ENCODE measurements around the gene IFI44. TPM values are rescaled to one million over a fixed set of nuclear protein-coding genes. Genes with fewer than 3 reads are reported as not detected.

The IFI44 gene
- total RNA-seq, 1 donor: 35.8 TPM

GRCh38 chr1:78687914-78688313 lies 38.3 kb downstream of the IFI44 start:
- Histone ChIP-seq H2AFZ (ENCODE audit: low read length) (peak overlapping the region; percentile 16), H3K4me2 (ENCODE audit: insufficient read depth, low read length) (peak overlapping the region; percentile 22), H3K36me3 (ENCODE audit: insufficient read depth, low read length) (no peaks in the 10 kb centered on the region), H3K27ac (ENCODE audit: low read depth, low read length) (peak overlapping the region; percentile 47), H3K9me3 (ENCODE audit: low read depth, low read length) (no peaks in the 10 kb centered on the region), H3K4me1 (ENCODE audit: insufficient read depth, low read length) (peaks cover 48% of the 10 kb centered on the region), H4K20me1 (ENCODE audit: insufficient read depth, low read length) (no peaks in the 10 kb centered on the region), H3K27me3 (ENCODE audit: insufficient read depth, low read length) (no peaks in the 10 kb centered on the region), H3K79me2 (ENCODE audit: insufficient read depth, low read length) (no peaks in the 10 kb centered on the region), H3K4me3 (ENCODE audit: insufficient read depth, low read length) (no peak overlapping the region)
- TF ChIP-seq CTCF (IDR thresholded peaks at IDR 0.05; ENCODE audit: extremely low read depth, low read depth, low read length): no peak
- DNase-seq (ENCODE audit: insufficient read length, low spot score, missing footprints): no peak

GRCh38 chr1:78688697-78689096 lies 39.1 kb downstream of the IFI44 start:
- DNase-seq (ENCODE audit: insufficient read length, low spot score, missing footprints): no peak
- Histone ChIP-seq H4K20me1 (ENCODE audit: insufficient read depth, low read length) (no peaks in the 10 kb centered on the region), H2AFZ (ENCODE audit: low read length) (peak overlapping the region; percentile 72), H3K4me2 (ENCODE audit: insufficient read depth, low read length) (peak overlapping the region; percentile 22), H3K9me3 (ENCODE audit: low read depth, low read length) (no peaks in the 10 kb centered on the region), H3K4me1 (ENCODE audit: insufficient read depth, low read length) (peaks cover 49% of the 10 kb centered on the region), H3K27me3 (ENCODE audit: insufficient read depth, low read length) (no peaks in the 10 kb centered on the region), H3K27ac (ENCODE audit: low read depth, low read length) (peak overlapping the region; percentile 47), H3K36me3 (ENCODE audit: insufficient read depth, low read length) (no peaks in the 10 kb centered on the region), H3K4me3 (ENCODE audit: insufficient read depth, low read length) (no peak overlapping the region), H3K79me2 (ENCODE audit: insufficient read depth, low read length) (no peaks in the 10 kb centered on the region)
- peak; percentile 51 for TF ChIP-seq CTCF (IDR thresholded peaks at IDR 0.05; ENCODE audit: extremely low read depth, low read depth, low read length)

GRCh38 chr1:78690516-78690915 lies 40.9 kb downstream of the IFI44 start:
- no peak for DNase-seq (ENCODE audit: insufficient read length, low spot score, missing footprints)
- H3K4me2 ChIP-seq (ENCODE audit: insufficient read depth, low read length): no peak overlapping the region

More at GRCh38 chr1:78690516-78690915, 40.9 kb downstream of the IFI44 start:
- Histone ChIP-seq H3K36me3 (ENCODE audit: insufficient read depth, low read length) (no peaks in the 10 kb centered on the region), H3K27me3 (ENCODE audit: insufficient read depth, low read length) (no peaks in the 10 kb centered on the region), H3K79me2 (ENCODE audit: insufficient read depth, low read length) (no peaks in the 10 kb centered on the region), H3K27ac (ENCODE audit: low read depth, low read length) (peak overlapping the region; percentile 56), H3K4me1 (ENCODE audit: insufficient read depth, low read length) (peaks cover 49% of the 10 kb centered on the region), H3K9me3 (ENCODE audit: low read depth, low read length) (no peaks in the 10 kb centered on the region), H3K4me3 (ENCODE audit: insufficient read depth, low read length) (no peak overlapping the region), H4K20me1 (ENCODE audit: insufficient read depth, low read length) (no peaks in the 10 kb centered on the region), H2AFZ (ENCODE audit: low read length) (peak overlapping the region; percentile 48)
- no peak for TF ChIP-seq CTCF (IDR thresholded peaks at IDR 0.05; ENCODE audit: extremely low read depth, low read depth, low read length)
